Measurements from ENCODE around the gene PLAGL1. TPM values are rescaled to one million over a fixed set of nuclear protein-coding genes. Genes with fewer than 3 reads are reported as not detected.
"Not testable (repeated sequence)": the region's sequence is repeated elsewhere in the genome, so short reads cannot be mapped to it uniquely, and the experiment has no call there.

PLAGL1 gene
- total and polyA plus RNA-seq, 2 experiments from 2014 or later = 22.8 to 43.8 TPM

- Histone ChIP-seq H3K27me3 (replicated peaks; ENCODE audit: insufficient read depth) (peaks cover 4% of the 10 kb centered on the region; the same call in 1 of the 2 replicates), H4K20me1 (ENCODE audit: insufficient read depth) (no peaks in the 10 kb centered on the region), H3K36me3 (ENCODE audit: low read depth) (no peaks in the 10 kb centered on the region), H3K79me2 (ENCODE audit: insufficient read depth) (no peaks in the 10 kb centered on the region), H3K4me1 (ENCODE audit: insufficient read depth) (no peaks in the 10 kb centered on the region), H2AFZ (no peak overlapping the region), H3K27ac (no peak overlapping the region), H3K4me3 (no peak overlapping the region), H3K9ac (no peak overlapping the region), H3F3A (ENCODE audit: insufficient read depth) (no peaks in the 10 kb centered on the region), H3K9me2 (ENCODE audit: insufficient read depth) (no peaks in the 10 kb centered on the region), H3K4me2 (ENCODE audit: unreplicated experiment) (no peak overlapping the region), H3K9me3 (ENCODE audit: low read depth) (no peaks in the 10 kb centered on the region)
- DNase-seq = no peak
- WGBS, 2 experiments (ENCODE audit: low coverage in 1 of 2, low lambda C conversion rate in 2 of 2, missing lambda C conversion rate in 2 of 2) = 36 to 45% methylated on average over 1 of the region's 1 CpG
- in situ Hi-C loops (cut with MboI) = no loop called here
- TF ChIP-seq EZH2phosphoT487 (IDR thresholded peaks at IDR 0.05; ENCODE audit: insufficient read depth, low read depth) (no peak), EZH2 (IDR thresholded peaks at IDR 0.05; ENCODE audit: insufficient read depth, poor library complexity, severe bottlenecking) (no peak)
These were observed 41.3 kb upstream of the PLAGL1 start for GRCh38 chr6:144049386-144049785.

- in situ Hi-C loops (cut with MboI) = no loop called here
- H3K4me3 ChIP-seq = no peak overlapping the region
- no peak overlapping the region for H3K4me2 ChIP-seq (ENCODE audit: unreplicated experiment)
- H3K36me3 ChIP-seq (ENCODE audit: low read depth) = no peaks in the 10 kb centered on the region
- DNase-seq = no peak
- H3K79me2 ChIP-seq (ENCODE audit: insufficient read depth) = no peaks in the 10 kb centered on the region
- no peaks in the 10 kb centered on the region for H3K9me3 ChIP-seq (ENCODE audit: low read depth)
- H3K9ac ChIP-seq = no peak overlapping the region
- no peaks in the 10 kb centered on the region for H3K4me1 ChIP-seq (ENCODE audit: insufficient read depth)
- no peak for TF ChIP-seq EZH2phosphoT487 (IDR thresholded peaks at IDR 0.05; ENCODE audit: insufficient read depth, low read depth)
- TF ChIP-seq EZH2 (IDR thresholded peaks at IDR 0.05; ENCODE audit: insufficient read depth, poor library complexity, severe bottlenecking) = no peak
- H4K20me1 ChIP-seq (ENCODE audit: insufficient read depth) = no peaks in the 10 kb centered on the region
- 18 to 21% methylated on average over 1 of the region's 1 CpG for WGBS, 2 experiments (ENCODE audit: low coverage in 1 of 2, low lambda C conversion rate in 2 of 2, missing lambda C conversion rate in 2 of 2)
- H3K27me3 ChIP-seq (replicated peaks; ENCODE audit: insufficient read depth) = no peaks in the 10 kb centered on the region; the same call in 1 of the 2 replicates
- no peak overlapping the region for H2AFZ ChIP-seq
- H3K27ac ChIP-seq = no peak overlapping the region
- no peaks in the 10 kb centered on the region for H3F3A ChIP-seq (ENCODE audit: insufficient read depth)
- no peaks in the 10 kb centered on the region for H3K9me2 ChIP-seq (ENCODE audit: insufficient read depth)
These were observed 39.6 kb upstream of the PLAGL1 start for GRCh38 chr6:144047688-144048087.

- H3K27ac ChIP-seq; DNase-seq; H3K27me3 ChIP-seq (replicated peaks; ENCODE audit: insufficient read depth); H3K79me2 ChIP-seq (ENCODE audit: insufficient read depth); H3F3A ChIP-seq (ENCODE audit: insufficient read depth); H3K4me1 ChIP-seq (ENCODE audit: insufficient read depth); H4K20me1 ChIP-seq (ENCODE audit: insufficient read depth); H3K9me3 ChIP-seq (ENCODE audit: low read depth); H3K4me2 ChIP-seq (ENCODE audit: unreplicated experiment); H2AFZ ChIP-seq; H3K4me3 ChIP-seq; in situ Hi-C loops (cut with MboI); H3K9ac ChIP-seq; H3K36me3 ChIP-seq (ENCODE audit: low read depth); H3K9me2 ChIP-seq (ENCODE audit: insufficient read depth): not testable (repeated sequence)
- 51 to 56% methylated on average over 8 of the region's 8 CpGs for WGBS, 2 experiments (ENCODE audit: low coverage in 1 of 2, low lambda C conversion rate in 2 of 2, missing lambda C conversion rate in 2 of 2)
These were observed 38.6 kb upstream of the PLAGL1 start for GRCh38 chr6:144046672-144047071.

GRCh38 chr6:144044989-144045388, 36.9 kb upstream of the PLAGL1 start:
- H3K27ac ChIP-seq; H3K9me2 ChIP-seq (ENCODE audit: insufficient read depth); H3K27me3 ChIP-seq (replicated peaks; ENCODE audit: insufficient read depth); H3K79me2 ChIP-seq (ENCODE audit: insufficient read depth); H3K36me3 ChIP-seq (ENCODE audit: low read depth); H3K4me3 ChIP-seq; H3F3A ChIP-seq (ENCODE audit: insufficient read depth); H3K4me1 ChIP-seq (ENCODE audit: insufficient read depth); in situ Hi-C loops (cut with MboI); H3K4me2 ChIP-seq (ENCODE audit: unreplicated experiment); H4K20me1 ChIP-seq (ENCODE audit: insufficient read depth); DNase-seq; H2AFZ ChIP-seq; H3K9me3 ChIP-seq (ENCODE audit: low read depth); H3K9ac ChIP-seq: not testable (repeated sequence)
- WGBS, 2 experiments (ENCODE audit: low coverage in 1 of 2, low lambda C conversion rate in 2 of 2, missing lambda C conversion rate in 2 of 2) = 30 to 33% methylated on average over 2 of the region's 2 CpGs

- H3K4me3 ChIP-seq = peak overlapping the region; percentile 68
- H3K27ac ChIP-seq = peak overlapping the region; percentile 54
- TF ChIP-seq EZH2 (IDR thresholded peaks at IDR 0.05; ENCODE audit: insufficient read depth, poor library complexity, severe bottlenecking) (no peak), EZH2phosphoT487 (IDR thresholded peaks at IDR 0.05; ENCODE audit: insufficient read depth, low read depth) (no peak)
- H3K9ac ChIP-seq = peak overlapping the region; percentile 62
- H3K4me1 ChIP-seq (ENCODE audit: insufficient read depth) = peaks cover 39% of the 10 kb centered on the region
- no peaks in the 10 kb centered on the region for H3K79me2 ChIP-seq (ENCODE audit: insufficient read depth)
- peaks cover 40% of the 10 kb centered on the region for H3F3A ChIP-seq (ENCODE audit: insufficient read depth)
- in situ Hi-C loops (cut with MboI) = no loop called here
- H3K36me3 ChIP-seq (ENCODE audit: low read depth) = no peaks in the 10 kb centered on the region
- H3K27me3 ChIP-seq (replicated peaks; ENCODE audit: insufficient read depth) = no peaks in the 10 kb centered on the region
- no peaks in the 10 kb centered on the region for H3K9me3 ChIP-seq (ENCODE audit: low read depth)
- H3K9me2 ChIP-seq (ENCODE audit: insufficient read depth) = no peaks in the 10 kb centered on the region
- DNase-seq = no peak
- peak overlapping the region; percentile 98 for H3K4me2 ChIP-seq (ENCODE audit: unreplicated experiment)
- H4K20me1 ChIP-seq (ENCODE audit: insufficient read depth) = no peaks in the 10 kb centered on the region
- 74 to 75% methylated on average over 3 of the region's 3 CpGs for WGBS, 2 experiments (ENCODE audit: low coverage in 1 of 2, low lambda C conversion rate in 2 of 2, missing lambda C conversion rate in 2 of 2)
- H2AFZ ChIP-seq = peak overlapping the region; percentile 93
These were observed 28.8 kb upstream of the PLAGL1 start for GRCh38 chr6:144036835-144037195.

Measured in GM23248 (cell line).